Pancreas (tissue), 10 donors: ENCODE measurements around the gene ME3. TPM values are rescaled to one million over a fixed set of nuclear protein-coding genes. Genes with fewer than 3 reads are reported as not detected.
"Not testable (repeated sequence)": the region's sequence is repeated elsewhere in the genome, so short reads cannot be mapped to it uniquely, and the experiment has no call there.

Source experiments
- ATAC-seq, 4 donors: fragments of 200-7000 bp; cut with Tn5 transposase; one replicate each; pipeline versions ENCODE4 v1.8.0 to v1.9.1; 2020; ENCODE audit warnings: mild to moderate bottlenecking in 4 of 4, moderate library complexity in 4 of 4
- DNase-seq, 6 donors: peaks; one replicate each; pipeline ENCODE4 v3.0.0-alpha.2; 2020
- FAIRE-seq: peaks from 2 replicates; lab custom pipeline; 2012; peaks lifted over from hg19 to GRCh38; lab: Jason Lieb, UNC
- H3K27ac ChIP-seq, 4 donors: fragments of 200-600 bp; sonication (generic); 1 replicate in 3 of 4; 2 replicates in 1 of 4; pipeline versions ENCODE4 v1.5.0 to v1.8.0; 2020
- H3K27me3 ChIP-seq, 4 donors: fragments of 200-600 bp; one replicate each; pipeline ENCODE4 v1.8.0; 2021
- H3K36me3 ChIP-seq, 3 donors: fragments of 200-600 bp; sonication (generic) in 1 of 3; one replicate each; pipeline versions ENCODE4 v1.5.0 to v1.8.0; 2020 to 2021
- H3K4me1 ChIP-seq, 3 donors: fragments of 200-600 bp; one replicate each; pipeline ENCODE4 v1.8.0; 2021
- H3K4me3 ChIP-seq, 4 donors: fragments of 200-600 bp; sonication (generic) in 2 of 4; one replicate each; pipeline versions ENCODE4 v1.5.0 to v1.8.0; 2020 to 2021
- H3K9me3 ChIP-seq, 4 donors: fragments of 200-600 bp; one replicate each; pipeline ENCODE4 v1.8.0; 2021
- CTCF ChIP-seq, 4 donors: fragments of 200-600 bp; sonication (generic) in 3 of 4; IDR thresholded peaks; one replicate each; pipeline versions ENCODE4 v1.5.0 to v1.8.0; 2021; ENCODE audit warnings: antibody characterized with exemption in 4 of 4
- WGBS, 2 donors: extraction: QIAGEN DNeasy Blood & Tissue Kit; methylation state at CpG; one replicate each; pipeline ENCODE4 v1.1.7; 2013; 5-methylcytosine and 5-hydroxymethylcytosine counted together
- intact Hi-C, 3 donors: fragments of 100-400 bp; cut with DNase I; formaldehyde crosslinking; loops; one replicate each; pipeline versions ENCODE4 v1.11.1 to v1.14.2; 2022
- polyA plus RNA-seq, 2 donors: library from polyadenylated mRNA; stranded (reverse); fragments of 200-250 nt; gene quantifications; one replicate each; pipeline ENCODE4 v1.2.3, GENCODE V29; 2013
- total RNA-seq, 6 donors: library from RNA; stranded (reverse); fragmentation: NEBNext Ultra II Directional in 4 of 6; extraction: Animal tissue kit (Norgen Biotek cat#: 25700) in 4 of 6; gene quantifications; one replicate each; pipeline versions ENCODE4 v1.2.1 to v1.2.4, GENCODE V29; 2021 to 2023
- donor health status: healthy with polysubstance abuse.
- donor health status: DM: no; HTN: no; CAD: no; lungs with moderate emphysema.
- donor health status: DM: no; HTN: no; CAD: no.
- donor health status: control.
- donor health status: control.
- donor health status: Bipolar disorder and iron deficiency.
- donor health status: DM: yes; HTN: yes; CAD: no.
- donor health status: DM: no; HTN: no; CAD: no.
- donor health status: DM: no; HTN: no; CAD: no.
- donor health status: DM: yes; HTN: yes; CAD: no.

The ME3 gene
- total and polyA plus RNA-seq, 8 donors, result 6.5 to 38.8 (median 13.2) TPM

GRCh38 chr11:86431258-86431657, 241.2 kb downstream of the ME3 start:
- H3K9me3 ChIP-seq, result no peaks in the 10 kb centered on the region
- DNase-seq, result no peak
- H3K27me3 ChIP-seq, result no peaks in the 10 kb centered on the region
- WGBS, 2 donors, result 83 to 88% methylated on average over 37 of the region's 37 CpGs
- no peak for FAIRE-seq
- H3K27ac ChIP-seq, result no peak overlapping the region
- no peaks in the 10 kb centered on the region for H3K36me3 ChIP-seq
- no peak overlapping the region for H3K4me3 ChIP-seq
- no peak for TF ChIP-seq CTCF (IDR thresholded peaks at IDR 0.05)
- no peaks in the 10 kb centered on the region for H3K4me1 ChIP-seq
- ATAC-seq, result no peak
- intact Hi-C loops, result no loop called here

GRCh38 chr11:86427441-86427840, 245.0 kb downstream of the ME3 start:
- intact Hi-C loops, result no loop called here
- no peak for TF ChIP-seq CTCF (IDR thresholded peaks at IDR 0.05)
- ATAC-seq, result no peak
- DNase-seq, result no peak
- no peaks in the 10 kb centered on the region for H3K27me3 ChIP-seq
- no peak overlapping the region for H3K4me3 ChIP-seq
- H3K9me3 ChIP-seq, result no peaks in the 10 kb centered on the region
- no peak for FAIRE-seq
- no peaks in the 10 kb centered on the region for H3K36me3 ChIP-seq
- H3K4me1 ChIP-seq, result no peaks in the 10 kb centered on the region
- no peak overlapping the region for H3K27ac ChIP-seq

- WGBS, 2 donors, result 29 to 34% methylated on average over 4 of the region's 4 CpGs
- H3K27me3 ChIP-seq, intact Hi-C loops, FAIRE-seq, ATAC-seq, H3K4me3 ChIP-seq, H3K9me3 ChIP-seq, DNase-seq, H3K36me3 ChIP-seq, H3K4me1 ChIP-seq, H3K27ac ChIP-seq: not testable (repeated sequence)
Observed at GRCh38 chr11:86423488-86423887, 248.9 kb downstream of the ME3 start.

GRCh38 chr11:86422371-86422770, 250.0 kb downstream of the ME3 start:
- 78 to 82% methylated on average over 12 of the region's 12 CpGs for WGBS, 2 donors
- FAIRE-seq (no peak), DNase-seq (no peak), ATAC-seq (no peak)
- no peak overlapping the region for H3K4me3 ChIP-seq
- intact Hi-C loops, result no loop called here
- no peaks in the 10 kb centered on the region for H3K4me1 ChIP-seq
- no peaks in the 10 kb centered on the region for H3K9me3 ChIP-seq
- no peaks in the 10 kb centered on the region for H3K27me3 ChIP-seq
- H3K27ac ChIP-seq, result no peak overlapping the region
- TF ChIP-seq CTCF (IDR thresholded peaks at IDR 0.05), result no peak
- no peaks in the 10 kb centered on the region for H3K36me3 ChIP-seq

GRCh38 chr11:86421946-86422345, 250.5 kb downstream of the ME3 start:
- ATAC-seq (no peak), FAIRE-seq (no peak), DNase-seq (no peak)
- intact Hi-C loops, result no loop called here
- TF ChIP-seq CTCF (IDR thresholded peaks at IDR 0.05), result no peak
- no peaks in the 10 kb centered on the region for H3K4me1 ChIP-seq
- H3K9me3 ChIP-seq, result no peaks in the 10 kb centered on the region
- H3K27ac ChIP-seq, result no peak overlapping the region
- no peak overlapping the region for H3K4me3 ChIP-seq
- no peaks in the 10 kb centered on the region for H3K36me3 ChIP-seq
- H3K27me3 ChIP-seq, result no peaks in the 10 kb centered on the region
- 81 to 82% methylated on average over 4 of the region's 4 CpGs for WGBS, 2 donors

- no peak for ATAC-seq
- Histone ChIP-seq H3K36me3 (no peaks in the 10 kb centered on the region), H3K27ac (no peak overlapping the region), H3K9me3 (no peaks in the 10 kb centered on the region), H3K4me3 (no peak overlapping the region), H3K27me3 (no peaks in the 10 kb centered on the region), H3K4me1 (no peaks in the 10 kb centered on the region)
- no peak for TF ChIP-seq CTCF (IDR thresholded peaks at IDR 0.05)
- FAIRE-seq, result no peak
- no peak for DNase-seq
- WGBS, 2 donors, result 20 to 21% methylated on average over 2 of the region's 2 CpGs
- intact Hi-C loops, result no loop called here
Observed at GRCh38 chr11:86418917-86419316, 253.5 kb downstream of the ME3 start.
